Small intestine (tissue), 7 donors: ENCODE data around the gene HRH4. TPM values are rescaled to one million over a fixed set of nuclear protein-coding genes. Genes with fewer than 3 reads are reported as not detected.

ENCODE experiments used
- DNase-seq, 2 donors: peaks; one replicate each; pipeline versions ENCODE4 v3.0.0 to v3.0.0-alpha.2; 2013
- FAIRE-seq: peaks from 2 replicates; lab custom pipeline; 2012; peaks lifted over from hg19 to GRCh38; lab: Jason Lieb, UNC
- H3K27ac ChIP-seq, 3 donors: one replicate each; pipeline ENCODE4 v1.5.1; 2013; ENCODE audit warnings: low read length in 2 of 3, mild to moderate bottlenecking in 2 of 3, control low read depth in 1 of 3, inconsistent platforms in 1 of 3, low read depth in 1 of 3, moderate library complexity in 1 of 3
- H3K27me3 ChIP-seq, 3 donors: one replicate each; pipeline ENCODE4 v1.6.1; 2013; ENCODE audit warnings: low read length in 3 of 3, inconsistent platforms in 1 of 3; ENCODE audit not compliant: control insufficient read depth in 3 of 3, insufficient read depth in 3 of 3
- H3K36me3 ChIP-seq, 3 donors: one replicate each; pipeline ENCODE4 v1.6.1; 2013; ENCODE audit warnings: low read length in 3 of 3, inconsistent platforms in 1 of 3, low read depth in 1 of 3, mild to moderate bottlenecking in 1 of 3, moderate library complexity in 1 of 3; ENCODE audit not compliant: control insufficient read depth in 3 of 3, insufficient read depth in 2 of 3
- H3K4me1 ChIP-seq, 3 donors: one replicate each; pipeline ENCODE4 v1.6.1; 2013; ENCODE audit warnings: low read length in 2 of 3, inconsistent platforms in 1 of 3, low read depth in 1 of 3, mild to moderate bottlenecking in 1 of 3, moderate library complexity in 1 of 3; ENCODE audit not compliant: control insufficient read depth in 3 of 3, insufficient read depth in 2 of 3
- H3K4me3 ChIP-seq, 3 donors: one replicate each; pipeline ENCODE4 v1.5.1; 2013; ENCODE audit warnings: low read length in 3 of 3, control low read depth in 1 of 3, inconsistent platforms in 1 of 3, low read depth in 1 of 3, mild to moderate bottlenecking in 1 of 3, moderate library complexity in 1 of 3
- H3K9me3 ChIP-seq, 2 donors: one replicate each; pipeline ENCODE4 v1.6.1; 2013; ENCODE audit warnings: low read depth in 1 of 2, low read length in 1 of 2; ENCODE audit not compliant: control insufficient read depth in 2 of 2, insufficient read depth in 1 of 2
- WGBS, 3 donors: extraction: QIAGEN DNeasy Blood & Tissue Kit; methylation state at CpG; one replicate each; pipeline ENCODE4 v1.1.7; 2013; 5-methylcytosine and 5-hydroxymethylcytosine counted together
- polyA plus RNA-seq, 4 donors: library from polyadenylated mRNA; stranded (reverse) in 3 of 4; unstranded in 1 of 4; fragments of 200-250 nt in 3 of 4; fragments of 120-200 nt in 1 of 4; gene quantifications; one replicate each; pipeline versions ENCODE4 v1.2.1 to v1.2.3, GENCODE V29; 2013
- donor health status: healthy with polysubstance abuse.
- donor health status: control.
- donor health status: control.
- donor health status: Bipolar disorder and iron deficiency.
- donor health status: healthy.

HRH4 gene
- polyA plus RNA-seq, 4 donors: 0.03 TPM; not detected in 3

GRCh38 chr18:24486684-24487083 lies 26.2 kb downstream of the HRH4 start:
- peak in 1 of 2 donors; percentile 28 for DNase-seq
- 28 to 42% (median 41%) methylated on average over 9 of the region's 9 CpGs for WGBS, 3 donors
- no peak for FAIRE-seq

GRCh38 chr18:24488824-24489493 lies 28.5 kb downstream of the HRH4 start:
- FAIRE-seq: peak; percentile 19
- peak; percentile 25 to 51 for DNase-seq
- H3K27ac ChIP-seq: no peak overlapping the region

More at GRCh38 chr18:24486684-24487083, 26.2 kb downstream of the HRH4 start:
- Histone ChIP-seq H3K27me3 (peaks cover 0 to 4% (median 0%) of the 10 kb centered on the region in 3 donors), H3K27ac (no peak overlapping the region), H3K36me3 (no peaks in the 10 kb centered on the region), H3K4me1 (no peaks in the 10 kb centered on the region), H3K4me3 (no peak overlapping the region), H3K9me3 (no peaks in the 10 kb centered on the region)

GRCh38 chr18:24490539-24490938 lies 30.1 kb downstream of the HRH4 start:
- no peak for FAIRE-seq
- no peaks in the 10 kb centered on the region for H3K9me3 ChIP-seq
- H3K4me3 ChIP-seq: no peak overlapping the region
- no peaks in the 10 kb centered on the region for H3K36me3 ChIP-seq
- DNase-seq: no peak
- 57 to 65% (median 60%) methylated on average over 4 of the region's 4 CpGs for WGBS, 3 donors
- no peaks in the 10 kb centered on the region for H3K27me3 ChIP-seq
- H3K4me1 ChIP-seq: no peaks in the 10 kb centered on the region
- H3K27ac ChIP-seq: no peak overlapping the region

More at GRCh38 chr18:24488824-24489493, 28.5 kb downstream of the HRH4 start:
- H3K9me3 ChIP-seq: no peaks in the 10 kb centered on the region
- 44 to 48% (median 44%) methylated on average over 7 of the region's 7 CpGs for WGBS, 3 donors
- no peak overlapping the region for H3K4me3 ChIP-seq
- peaks cover 0 to 4% (median 0%) of the 10 kb centered on the region in 3 donors for H3K27me3 ChIP-seq
- H3K36me3 ChIP-seq: no peaks in the 10 kb centered on the region
- no peaks in the 10 kb centered on the region for H3K4me1 ChIP-seq

GRCh38 chr18:24491927-24492834 lies 31.7 kb downstream of the HRH4 start:
- Histone ChIP-seq H3K9me3 (no peaks in the 10 kb centered on the region), H3K27ac (no peak overlapping the region), H3K36me3 (no peaks in the 10 kb centered on the region), H3K4me1 (no peaks in the 10 kb centered on the region), H3K4me3 (no peak overlapping the region), H3K27me3 (no peaks in the 10 kb centered on the region)
- no peak for DNase-seq
- WGBS, 3 donors: 71 to 86% (median 74%) methylated on average over 21 of the region's 21 CpGs
- no peak for FAIRE-seq

GRCh38 chr18:24494586-24494985 lies 34.1 kb downstream of the HRH4 start:
- no peaks in the 10 kb centered on the region for H3K9me3 ChIP-seq
- FAIRE-seq (no peak), DNase-seq (no peak)
- no peak overlapping the region for H3K4me3 ChIP-seq
- H3K27me3 ChIP-seq: no peaks in the 10 kb centered on the region
- H3K36me3 ChIP-seq: no peaks in the 10 kb centered on the region
- no peaks in the 10 kb centered on the region for H3K4me1 ChIP-seq
- WGBS, 3 donors: 73 to 89% (median 89%) methylated on average over 2 of the region's 2 CpGs
- no peak overlapping the region for H3K27ac ChIP-seq

GRCh38 chr18:24497031-24497754 lies 36.8 kb downstream of the HRH4 start:
- H3K27me3 ChIP-seq: no peaks in the 10 kb centered on the region
- H3K4me3 ChIP-seq: no peak overlapping the region
- no peak overlapping the region for H3K27ac ChIP-seq
- no peaks in the 10 kb centered on the region for H3K9me3 ChIP-seq
- no peaks in the 10 kb centered on the region for H3K36me3 ChIP-seq
- DNase-seq (no peak), FAIRE-seq (no peak)
- no peaks in the 10 kb centered on the region for H3K4me1 ChIP-seq
- 77 to 96% (median 94%) methylated on average over 1 of the region's 1 CpG for WGBS, 3 donors

- Histone ChIP-seq H3K36me3 (no peaks in the 10 kb centered on the region), H3K27ac (no peak overlapping the region), H3K4me1 (no peaks in the 10 kb centered on the region), H3K9me3 (no peaks in the 10 kb centered on the region), H3K27me3 (no peaks in the 10 kb centered on the region), H3K4me3 (no peak overlapping the region)
- 68 to 84% (median 81%) methylated on average over 5 of the region's 5 CpGs for WGBS, 3 donors
- DNase-seq (no peak), FAIRE-seq (no peak)
Measured at GRCh38 chr18:24499814-24500213, 39.4 kb downstream of the HRH4 start.

- no peaks in the 10 kb centered on the region for H3K36me3 ChIP-seq
- DNase-seq: no peak
- 69 to 90% (median 85%) methylated on average over 2 of the region's 2 CpGs for WGBS, 3 donors
- no peak overlapping the region for H3K27ac ChIP-seq
- no peaks in the 10 kb centered on the region for H3K4me1 ChIP-seq
- H3K4me3 ChIP-seq: no peak overlapping the region
- H3K27me3 ChIP-seq: no peaks in the 10 kb centered on the region
- no peaks in the 10 kb centered on the region for H3K9me3 ChIP-seq
- FAIRE-seq: no peak
Measured at GRCh38 chr18:24500217-24500616, 39.8 kb downstream of the HRH4 start.
